HG02642 (cell line): ENCODE data around the gene FPR2.
"Not testable (repeated sequence)": the region's sequence is repeated elsewhere in the genome, so short reads cannot be mapped to it uniquely, and the experiment has no call there.

Source experiments
- ATAC-seq: cut with Tn5 transposase; IDR thresholded peaks from one replicate; pipeline ENCODE4 v1.9.1; 2021; ENCODE audit warnings: mild to moderate bottlenecking; ENCODE audit not compliant: unreplicated experiment, poor library complexity

Gene FPR2

GRCh38 chr19:51760697-51761356 is at the start of gene FPR2:
FPR2 (plus strand) TSS chr19:51761180; CDS start chr19:51768659, 7,479 bp downstream.
- ATAC-seq: no peak

- ATAC-seq: no peak
Measured at GRCh38 chr19:51711702-51712101, 49.3 kb upstream of the FPR2 start.

GRCh38 chr19:51712461-51713081 is 48.4 kb upstream of the FPR2 start:
- ATAC-seq: no peak

- ATAC-seq: no peak
Measured at GRCh38 chr19:51713319-51714285, 47.4 kb upstream of the FPR2 start.

GRCh38 chr19:51714848-51715247 is 46.1 kb upstream of the FPR2 start:
- no peak for ATAC-seq

- no peak for ATAC-seq
Measured at GRCh38 chr19:51715850-51716249, 45.1 kb upstream of the FPR2 start.

GRCh38 chr19:51716925-51717324 is 44.1 kb upstream of the FPR2 start:
- ATAC-seq: no peak

GRCh38 chr19:51719251-51719988 is 41.6 kb upstream of the FPR2 start:
- no peak for ATAC-seq

- ATAC-seq: no peak
Measured at GRCh38 chr19:51721905-51722304, 39.1 kb upstream of the FPR2 start.

- ATAC-seq: no peak
Measured at GRCh38 chr19:51722492-51722891, 38.5 kb upstream of the FPR2 start.

GRCh38 chr19:51724543-51724942 is 36.4 kb upstream of the FPR2 start:
- no peak for ATAC-seq

- ATAC-seq: no peak
Measured at GRCh38 chr19:51726049-51726448, 34.9 kb upstream of the FPR2 start.

GRCh38 chr19:51727349-51727880 is 33.6 kb upstream of the FPR2 start:
- ATAC-seq: no peak

- ATAC-seq: no peak
Measured at GRCh38 chr19:51729781-51730180, 31.2 kb upstream of the FPR2 start.

- no peak for ATAC-seq
Measured at GRCh38 chr19:51733742-51734522, 27.0 kb upstream of the FPR2 start.

GRCh38 chr19:51735759-51736449 is 25.1 kb upstream of the FPR2 start:
- no peak for ATAC-seq

GRCh38 chr19:51737389-51737788 is 23.6 kb upstream of the FPR2 start:
- no peak for ATAC-seq

GRCh38 chr19:51737924-51738323 is 23.1 kb upstream of the FPR2 start:
- ATAC-seq: no peak

- not testable (repeated sequence) for ATAC-seq
Measured at GRCh38 chr19:51738523-51738922, 22.5 kb upstream of the FPR2 start.
